ENCODE measurements around the gene PLEKHG4B. TPM values are rescaled to one million over a fixed set of nuclear protein-coding genes. Genes with fewer than 3 reads are reported as not detected.

The PLEKHG4B gene
- polyA plus RNA-seq, 5 donors, result 10.7 to 16.9 (median 15.4) TPM

DNA sequence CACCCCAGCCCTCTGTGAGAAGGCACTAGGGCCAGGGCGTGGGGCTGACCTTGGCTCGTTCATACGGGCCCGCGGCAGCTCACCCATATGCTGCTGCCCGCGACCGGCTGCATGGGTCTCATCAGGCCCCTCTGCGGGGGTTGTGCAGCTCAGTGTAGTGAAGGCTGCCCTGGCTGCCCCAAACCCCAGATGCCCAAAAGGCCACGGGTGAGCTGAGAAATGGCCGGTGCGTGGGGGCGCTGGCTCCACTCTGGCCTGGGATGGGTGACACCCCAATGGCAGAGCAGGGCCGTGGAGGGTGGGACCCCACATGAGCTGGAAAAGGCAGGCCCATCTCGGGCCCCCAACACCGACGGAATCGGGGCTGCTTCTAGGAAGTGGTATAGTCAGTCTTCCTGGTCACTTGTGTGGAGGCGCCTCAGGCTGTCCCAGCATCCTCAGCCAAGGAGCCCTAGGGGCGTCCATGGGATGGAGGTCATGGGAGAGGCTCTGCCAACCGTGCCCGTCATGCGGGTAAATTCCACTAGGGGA lies 79.9 kb downstream of the PLEKHG4B start:
- no peak for DNase-seq

DNA sequence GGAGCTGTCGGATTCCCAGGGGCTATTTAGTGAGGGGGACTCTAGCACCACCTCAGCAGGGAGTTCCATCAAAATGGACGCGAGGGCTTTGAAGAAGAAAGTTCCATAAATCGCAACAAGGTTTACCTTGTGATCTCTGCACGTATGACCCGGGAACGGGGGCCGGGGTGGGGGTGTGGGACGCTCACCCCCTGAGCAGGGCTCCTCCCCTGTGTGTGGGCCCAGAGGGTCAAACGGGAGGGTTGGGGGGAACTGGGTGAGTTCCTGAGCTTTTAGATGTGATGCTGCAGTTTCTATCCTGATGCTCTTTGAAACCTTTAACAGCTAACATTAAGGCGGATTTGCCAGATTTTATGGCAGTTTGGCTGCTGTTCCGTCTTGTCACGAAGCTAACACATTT lies 80.5 kb downstream of the PLEKHG4B start:
- DNase-seq, result no peak

DNA sequence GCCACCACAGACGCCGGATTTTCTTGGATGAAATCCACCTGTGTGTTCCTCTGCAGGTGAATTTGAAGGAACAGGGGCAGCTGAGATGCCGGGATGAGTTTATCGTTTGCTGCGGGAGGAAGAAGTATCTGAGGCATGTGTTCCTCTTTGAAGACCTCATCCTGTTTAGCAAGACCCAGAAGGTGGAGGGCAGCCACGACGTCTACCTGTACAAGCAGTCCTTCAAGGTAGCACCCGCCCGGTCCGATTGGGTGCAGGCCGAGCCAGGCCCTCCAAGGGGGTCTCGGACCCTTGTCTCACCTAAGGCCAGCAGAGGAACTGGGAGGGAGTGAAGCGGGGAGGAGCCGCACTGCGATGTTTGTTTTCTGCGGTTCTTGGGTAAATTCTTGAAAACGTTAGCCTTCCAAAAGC lies 80.9 kb downstream of the PLEKHG4B start:
- no peak for DNase-seq

DNA sequence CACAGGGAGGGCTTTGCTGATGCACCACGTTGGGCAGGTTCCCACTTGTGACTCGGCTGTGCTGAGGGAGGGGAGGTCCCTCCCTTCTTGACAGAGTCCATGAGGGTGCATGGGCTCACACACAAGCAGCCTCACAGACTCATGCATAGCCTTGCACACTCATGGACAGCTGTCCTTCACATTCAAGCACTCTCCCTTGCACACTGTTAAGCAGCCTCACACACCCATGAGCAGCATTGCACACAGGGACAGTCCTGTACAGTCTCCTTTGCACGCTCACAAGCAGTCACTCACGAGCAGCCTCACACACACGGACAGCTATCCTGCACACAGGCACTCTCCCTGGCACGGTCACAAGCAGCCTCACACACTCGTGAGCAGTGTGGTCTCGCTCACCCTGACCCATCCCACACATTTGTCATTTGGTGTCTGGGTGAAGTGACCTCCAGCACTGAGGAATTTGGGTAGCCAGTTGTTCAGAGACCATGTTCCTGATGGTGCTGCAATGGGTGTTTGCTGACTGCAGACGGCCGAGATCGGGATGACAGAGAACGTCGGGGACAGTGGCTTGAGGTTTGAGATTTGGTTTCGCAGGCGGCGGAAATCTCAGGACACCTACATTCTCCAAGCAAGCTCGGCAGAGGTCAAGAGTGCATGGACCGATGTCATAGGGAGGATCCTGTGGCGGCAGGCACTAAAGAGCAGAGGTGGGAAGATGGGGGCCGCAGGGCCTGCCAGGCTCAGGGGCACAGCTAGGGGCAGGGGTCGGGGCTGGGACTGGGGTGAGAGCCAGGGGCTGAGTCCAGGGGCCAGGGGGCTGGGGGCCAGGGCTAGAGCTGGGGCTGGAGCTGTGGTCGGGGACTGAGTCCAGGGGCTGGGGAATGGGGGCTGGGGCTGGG lies 81.7 kb downstream of the PLEKHG4B start:
- no peak for DNase-seq

DNA sequence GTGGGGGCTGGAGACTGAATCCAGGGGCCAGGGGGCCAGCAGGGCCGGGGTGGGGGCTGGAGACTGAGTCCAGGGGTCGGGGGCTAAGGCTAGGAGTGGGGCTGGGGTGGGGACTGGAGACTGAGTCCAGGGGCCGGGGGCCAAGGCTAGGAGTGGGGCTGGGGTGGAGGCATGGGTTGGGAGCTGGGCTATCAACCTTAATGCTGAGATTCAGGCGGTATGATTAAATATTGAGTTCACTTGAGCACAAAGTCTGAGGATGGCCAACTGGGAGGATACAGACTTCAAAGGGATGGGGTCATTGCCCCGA lies 82.3 kb downstream of the PLEKHG4B start:
- no peak for DNase-seq

DNA sequence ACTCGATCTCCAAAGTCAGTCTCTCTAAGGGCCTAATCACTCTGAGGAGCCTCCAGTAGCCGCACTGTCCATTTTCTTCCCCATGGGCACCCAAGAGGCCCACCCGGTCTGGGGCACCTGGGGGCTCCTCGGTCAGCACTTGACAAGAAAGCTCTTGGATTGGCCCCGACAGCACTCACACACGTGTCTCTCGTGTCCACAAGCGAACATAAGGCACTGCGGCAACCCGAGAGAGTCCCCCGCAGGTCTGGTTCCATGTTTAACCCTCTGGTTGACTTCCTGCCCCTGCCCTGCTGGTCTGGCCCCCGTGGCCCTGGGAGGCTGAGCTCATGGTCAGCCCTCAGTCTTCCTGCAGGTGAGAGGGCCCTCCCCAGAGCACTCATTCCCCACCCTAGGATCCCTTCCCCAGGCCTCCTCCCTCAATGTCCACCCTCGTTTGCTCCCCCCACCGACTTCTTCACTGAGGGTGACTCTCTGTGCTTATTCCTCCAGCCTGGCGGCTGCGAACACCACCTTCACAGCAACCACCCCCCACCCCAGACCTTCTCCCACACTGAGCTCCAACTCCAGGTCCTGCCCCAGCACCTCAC lies 83.0 kb downstream of the PLEKHG4B start:
- no peak for DNase-seq

DNA sequence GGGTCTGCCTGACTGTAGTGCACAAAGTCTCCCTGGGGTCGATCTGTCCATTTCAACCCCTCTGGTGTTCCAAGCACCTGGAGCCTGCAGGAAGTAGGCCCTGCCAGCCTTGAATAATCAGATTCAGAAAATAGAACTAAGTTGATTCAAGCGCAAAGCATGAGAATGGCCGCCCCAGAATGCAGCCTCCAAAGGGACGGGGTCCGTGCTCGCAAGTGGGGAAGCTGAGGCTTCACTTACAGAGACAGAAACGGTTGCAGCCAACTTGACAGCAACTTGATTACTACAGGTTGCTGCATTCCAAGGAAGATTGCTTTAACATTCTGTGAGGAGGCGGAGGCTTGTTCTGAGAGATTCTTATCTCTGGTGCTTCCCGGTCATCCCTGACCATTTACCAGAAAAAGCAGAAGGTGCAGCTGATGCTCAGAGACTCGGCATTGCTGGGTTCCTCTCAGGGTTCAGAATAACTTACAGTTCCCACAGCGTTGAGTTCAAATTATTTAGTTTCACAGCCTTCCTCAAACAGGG lies 84.4 kb downstream of the PLEKHG4B start:
- DNase-seq, result no peak

DNA sequence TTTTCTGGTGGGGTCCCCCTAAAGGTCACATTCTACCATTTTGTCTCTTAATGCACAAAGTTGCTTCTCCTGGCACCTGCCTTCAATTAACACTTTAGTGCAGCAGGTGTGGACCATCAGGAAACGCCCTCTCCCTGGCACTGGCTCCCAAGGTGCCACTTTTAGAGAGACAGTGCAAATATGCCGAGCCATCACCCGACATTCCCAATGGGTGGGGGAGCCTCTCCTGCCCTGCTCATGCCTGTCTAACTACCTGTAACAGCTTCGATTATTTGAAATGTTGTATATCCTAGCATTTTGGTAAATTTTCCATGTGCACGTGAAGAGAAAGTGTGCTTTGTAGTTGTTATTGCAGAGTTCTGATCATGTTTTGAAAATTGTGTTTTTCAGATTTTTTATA lies 86.1 kb downstream of the PLEKHG4B start:
- DNase-seq, result no peak

DNA sequence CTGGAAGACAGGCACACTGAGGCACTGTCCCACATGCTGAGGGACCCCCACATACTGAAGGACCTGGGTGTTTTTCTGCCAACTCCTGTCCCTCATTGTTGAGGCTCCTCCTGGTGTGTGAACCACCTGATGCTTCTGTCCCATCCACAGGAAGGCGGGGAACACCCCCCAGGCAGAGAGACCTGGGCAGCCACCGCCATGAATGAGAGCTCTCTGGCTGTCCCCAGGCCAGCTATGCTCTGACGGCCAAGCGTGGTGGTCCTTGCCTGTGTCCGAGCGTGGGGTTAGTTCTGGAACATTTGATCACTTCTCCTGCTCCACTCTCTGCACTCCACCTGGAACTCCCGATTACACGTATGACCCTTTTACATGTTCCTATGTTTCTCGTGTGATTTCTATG lies 87.4 kb downstream of the PLEKHG4B start:
- no peak for DNase-seq

DNA sequence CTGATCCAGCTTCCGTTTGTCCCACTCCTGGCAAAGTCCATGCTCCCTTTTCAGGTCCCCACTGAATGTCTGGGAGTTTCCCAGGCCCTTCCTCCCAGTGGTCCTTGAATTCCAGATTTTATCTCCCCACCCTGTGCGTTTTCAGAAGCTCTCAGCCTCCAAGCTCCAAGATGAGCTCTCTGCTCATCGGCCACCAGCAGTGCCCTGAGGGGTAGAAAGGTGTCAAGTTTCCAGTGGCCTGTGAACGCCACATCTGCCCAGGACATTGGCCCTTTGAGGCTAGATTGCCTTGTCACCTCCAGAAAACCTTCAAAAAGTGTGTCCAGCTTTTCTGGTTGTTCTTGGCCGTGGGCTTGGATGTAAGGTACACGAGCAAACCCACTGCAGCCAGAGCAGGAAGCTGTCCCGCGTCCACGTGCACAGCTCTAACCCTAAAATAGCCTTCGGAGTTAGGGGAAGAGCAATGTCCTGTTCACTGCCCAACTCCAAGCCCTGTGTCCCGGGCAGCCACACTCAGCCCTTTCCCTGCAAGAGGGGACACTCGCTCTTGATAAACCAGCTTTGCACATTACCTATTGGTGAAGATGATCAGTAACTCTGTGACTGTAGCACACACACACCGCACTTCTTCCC lies 88.4 kb downstream of the PLEKHG4B start:
- DNase-seq, result no peak

DNA sequence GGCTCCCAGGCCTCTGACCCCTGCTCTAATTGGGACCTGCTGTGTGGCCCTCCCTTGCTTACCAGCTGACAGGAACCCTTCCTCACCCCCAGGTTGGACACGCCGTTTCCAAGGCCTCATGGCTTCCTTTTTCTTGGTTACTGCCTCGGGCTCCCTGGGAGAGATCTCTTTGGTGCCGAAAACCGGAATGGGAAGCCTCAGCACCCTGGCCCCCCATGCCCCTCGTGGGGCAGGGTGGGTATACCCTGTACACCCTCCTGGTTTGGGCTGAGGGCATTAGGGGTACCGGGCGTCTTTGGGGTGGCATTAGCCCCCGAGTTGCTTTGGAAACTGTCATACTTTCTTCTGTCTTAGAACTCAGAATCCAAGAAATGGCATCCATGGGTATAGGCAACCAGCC lies 89.2 kb downstream of the PLEKHG4B start:
- DNase-seq, result no peak

DNA sequence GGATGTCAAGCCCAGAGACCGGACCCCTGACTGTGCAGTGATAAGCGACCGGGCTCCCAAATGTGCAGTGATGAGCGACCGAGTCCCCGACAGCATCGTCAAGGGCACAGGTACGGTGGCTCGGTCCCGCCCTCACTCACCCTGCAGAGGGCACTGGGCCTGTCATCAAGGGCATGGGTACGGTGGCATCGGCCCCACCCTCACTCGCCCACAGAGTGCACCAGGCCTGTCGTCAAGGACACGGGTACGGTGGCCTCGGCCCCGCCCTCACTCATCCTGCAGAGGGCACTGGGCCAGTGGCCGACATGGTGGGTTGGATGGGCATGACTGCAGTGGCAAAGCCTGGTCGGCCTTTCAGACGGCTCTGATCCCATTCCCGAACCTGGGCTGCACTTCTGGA lies 89.6 kb downstream of the PLEKHG4B start:
- no peak for DNase-seq

DNA sequence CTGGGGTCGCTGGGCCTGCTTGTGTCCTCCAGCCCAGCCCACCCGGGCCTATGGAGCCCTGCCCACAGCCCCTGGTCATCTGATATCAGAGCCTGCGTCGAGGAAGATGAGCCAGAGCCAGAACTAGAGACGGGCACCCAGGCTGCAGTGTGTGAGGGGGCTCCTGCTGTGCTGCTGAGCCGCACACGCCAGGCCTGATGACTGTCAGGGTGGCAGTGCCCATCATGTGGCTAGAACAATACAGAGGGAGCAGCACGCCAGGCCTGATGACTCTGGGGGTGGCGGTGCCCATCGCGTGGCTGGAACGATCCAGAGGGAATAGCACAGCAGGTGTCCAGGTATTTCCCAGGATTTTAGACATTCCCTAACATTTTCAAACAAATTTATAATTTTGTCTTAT lies 90.2 kb downstream of the PLEKHG4B start:
- DNase-seq, result no peak

DNA sequence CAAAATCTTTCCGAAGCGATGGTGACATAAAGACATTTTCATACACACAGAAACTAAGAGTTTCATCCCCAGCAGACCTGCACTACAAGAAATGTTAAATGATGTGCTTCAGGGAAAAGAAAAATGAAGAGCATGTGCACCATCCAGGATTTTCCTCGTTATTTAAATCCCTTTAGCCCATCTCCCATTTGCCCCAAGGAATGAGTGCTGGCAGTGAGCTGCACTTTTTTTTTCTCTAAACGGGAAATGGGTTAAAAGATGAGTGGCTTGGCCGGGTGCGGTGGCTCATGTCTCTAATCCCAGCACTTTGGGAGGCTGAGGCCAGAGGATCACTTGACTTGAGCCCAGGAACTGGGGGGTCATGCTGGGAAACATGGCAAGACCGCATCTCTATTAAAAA lies 92.5 kb downstream of the PLEKHG4B start:
- no peak for DNase-seq

DNA sequence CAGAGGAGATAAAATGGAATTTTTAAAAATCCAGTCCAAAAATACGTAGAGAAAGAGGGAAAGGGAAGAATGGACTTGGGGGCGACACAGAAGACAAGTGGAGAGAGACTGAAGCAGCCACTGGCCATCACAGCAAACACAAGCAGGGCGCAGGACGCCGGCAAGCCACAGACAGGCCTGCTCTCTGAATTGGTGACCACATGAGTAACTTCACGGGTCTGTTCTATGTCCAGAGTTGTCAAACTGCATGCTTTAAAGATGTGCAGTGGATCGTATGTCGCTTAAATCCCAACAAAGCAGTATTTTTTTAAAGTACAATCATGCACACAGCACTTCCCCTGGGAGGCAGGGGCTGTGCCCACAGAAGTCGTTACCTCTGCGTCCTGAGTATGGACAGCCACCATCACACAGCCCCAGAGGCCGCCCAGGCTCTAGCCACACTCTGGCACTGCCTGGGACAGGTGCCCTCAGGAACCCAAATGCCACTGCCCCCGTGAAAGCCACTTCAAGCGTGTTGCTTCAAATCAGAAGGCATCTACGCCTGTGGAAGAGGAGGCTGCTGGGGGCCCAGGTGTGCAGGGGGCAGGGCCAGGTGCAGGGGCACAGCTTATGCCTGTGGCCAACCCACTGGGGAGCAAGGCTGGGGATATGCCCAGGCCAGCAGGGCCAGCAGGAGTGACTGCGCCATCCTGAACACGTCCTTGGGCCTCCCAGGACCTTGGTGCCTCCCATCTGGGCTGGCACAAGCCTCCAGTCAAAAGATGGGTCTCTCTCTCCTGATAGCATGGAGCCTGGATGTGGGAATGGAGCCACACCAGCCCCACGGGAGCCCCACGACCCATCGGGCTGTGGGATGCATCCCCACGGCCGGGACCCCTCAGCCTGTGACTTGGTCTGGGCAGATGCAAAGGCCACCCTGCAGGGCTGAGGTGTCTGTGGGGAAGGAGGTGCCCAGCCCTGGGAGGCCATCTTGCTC lies 93.4 kb downstream of the PLEKHG4B start:
- no peak for DNase-seq

DNA sequence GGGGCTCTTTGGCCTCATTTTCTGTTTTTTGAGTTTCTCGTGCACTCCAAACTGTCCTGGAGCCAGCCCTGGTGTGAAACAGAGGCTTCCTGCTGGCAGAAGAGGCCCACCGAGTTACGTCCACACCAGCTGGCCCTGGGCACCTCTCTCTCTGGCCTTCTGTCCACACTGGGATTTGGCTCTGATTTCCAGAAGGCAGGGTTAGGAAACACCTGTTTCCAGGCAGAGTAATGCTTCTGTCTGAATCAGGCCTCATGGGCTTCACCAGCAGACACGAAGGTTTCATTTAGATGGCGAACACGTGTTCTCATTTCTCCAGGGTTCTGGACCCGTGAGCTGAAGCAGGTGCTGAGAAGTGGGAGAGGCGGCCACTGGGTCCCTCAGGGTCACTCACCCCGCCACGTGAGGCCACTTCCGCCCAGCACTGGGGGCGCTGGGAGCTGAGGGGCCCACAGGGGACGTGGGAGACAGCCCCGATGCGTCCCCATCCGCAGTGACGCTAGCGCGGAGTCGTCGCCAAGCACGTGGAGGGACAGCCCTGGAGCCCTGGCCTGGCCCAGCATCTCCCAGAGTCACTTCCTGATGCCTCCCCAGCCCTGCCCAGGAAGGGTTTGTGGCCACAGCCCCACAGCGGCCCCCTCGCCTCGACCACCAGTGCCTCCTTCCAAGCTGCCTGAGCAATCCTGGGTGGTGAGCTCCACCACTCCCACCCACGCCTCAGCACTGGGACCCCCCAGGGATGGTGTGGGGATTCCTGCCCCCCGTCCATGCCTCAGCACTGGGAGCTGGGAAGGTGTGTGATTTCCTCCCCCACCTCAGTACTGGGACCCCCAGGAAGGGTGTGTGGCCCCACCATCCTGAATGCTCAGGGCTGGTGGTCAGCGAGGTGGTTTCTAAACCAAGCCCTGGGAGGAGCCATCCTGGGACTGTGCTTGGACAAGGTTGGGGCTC lies 94.4 kb downstream of the PLEKHG4B start:
- no peak for DNase-seq

DNA sequence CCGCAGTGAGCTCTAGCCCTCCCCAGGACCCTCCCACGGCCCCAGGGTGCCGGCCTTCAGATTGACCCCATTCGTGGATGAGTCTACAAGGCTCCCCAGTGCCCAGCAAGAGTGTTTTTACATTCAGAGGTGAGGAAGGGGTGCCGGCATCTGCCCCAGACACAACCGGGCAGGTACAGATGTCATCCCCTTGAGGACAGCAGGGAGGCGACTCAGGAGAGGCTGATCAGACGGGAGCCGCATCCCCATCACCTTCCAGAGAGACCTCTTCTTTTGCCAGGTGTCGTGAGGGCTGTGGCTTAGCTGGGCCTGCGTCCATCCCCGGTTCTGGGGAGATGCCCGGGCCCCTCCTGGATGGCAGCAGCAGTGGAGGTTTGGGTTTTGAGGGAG lies 95.1 kb downstream of the PLEKHG4B start:
- no peak for DNase-seq

DNA sequence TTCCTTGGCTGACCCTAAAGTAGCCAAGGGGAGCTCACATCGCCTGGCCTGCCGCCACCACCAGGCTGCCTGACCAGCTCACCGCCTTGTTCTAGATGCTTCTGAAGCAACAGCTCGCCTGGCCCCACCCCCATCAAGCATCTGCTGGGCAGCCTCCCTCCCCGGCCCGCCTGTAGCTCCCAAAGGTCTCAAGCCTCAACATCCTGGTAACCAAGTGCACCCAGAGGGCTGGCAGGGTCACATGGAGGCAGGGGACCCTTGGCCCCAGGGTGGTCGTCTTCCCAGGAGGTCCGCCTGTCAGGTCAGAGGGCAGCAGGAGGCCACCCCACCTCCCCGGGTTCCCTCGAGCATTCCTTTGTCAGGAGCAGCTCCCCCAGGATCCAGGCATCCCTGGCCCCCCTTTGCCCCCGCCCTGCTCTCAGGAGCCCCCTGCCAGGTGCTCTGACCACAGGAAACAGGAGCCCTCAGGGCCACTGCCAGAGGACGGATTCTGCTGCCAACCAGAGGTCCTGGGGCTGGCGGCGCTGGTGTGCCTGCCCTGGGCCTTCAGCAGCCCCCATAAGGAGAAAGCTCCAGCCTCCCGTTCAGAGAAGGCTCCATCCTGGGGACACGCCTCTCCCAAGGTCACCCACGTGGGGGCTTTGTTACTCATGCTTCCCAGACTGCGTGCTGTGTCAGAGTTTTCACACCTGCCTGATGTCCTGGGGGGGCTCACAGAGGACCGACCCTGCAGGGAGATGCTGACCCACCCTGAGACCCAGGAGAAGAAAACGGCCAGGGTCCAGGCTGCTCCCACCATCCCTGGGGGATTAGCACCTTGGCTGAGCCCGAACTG lies 95.9 kb downstream of the PLEKHG4B start:
- DNase-seq, result no peak
